T-helper 2 cell treated with Interferon-gamma antibody and Interleukin-4, amounts not matched to agents 5 μg/mL and 100 μg/mL, for 36 hours (primary cell): ENCODE data around the gene CEP170B.
"Not testable (repeated sequence)": the region's sequence is repeated elsewhere in the genome, so short reads cannot be mapped to it uniquely, and the experiment has no call there.

ENCODE experiments used
- DNase-seq: peaks from one replicate; pipeline ENCODE4 v3.0.0; 2021; ENCODE audit warnings: low spot score
- H3K27ac Mint-ChIP-seq: one replicate; pipeline ENCODE4 v1.8.0; 2021; ENCODE audit warnings: mild to moderate bottlenecking, mixed read lengths
- H3K27me3 Mint-ChIP-seq: one replicate; pipeline ENCODE4 v1.8.0; 2021; ENCODE audit warnings: low read depth, mixed read lengths
- H3K36me3 Mint-ChIP-seq: one replicate; pipeline ENCODE4 v1.8.0; 2021; ENCODE audit warnings: low read depth, mixed read lengths
- H3K4me1 Mint-ChIP-seq: one replicate; pipeline ENCODE4 v1.8.0; 2021; ENCODE audit warnings: low read depth, mixed read lengths
- H3K4me3 Mint-ChIP-seq: one replicate; pipeline ENCODE4 v1.8.0; 2022; ENCODE audit warnings: mild to moderate bottlenecking, moderate library complexity, mixed read lengths
- H3K9me3 Mint-ChIP-seq: one replicate; pipeline ENCODE4 v1.8.0; 2021; ENCODE audit warnings: mixed read lengths

CEP170B gene

GRCh38 chr14:104893435-104894207 lies 28.6 kb downstream of the CEP170B start:
- DNase-seq: no peak
- H3K36me3 Mint-ChIP-seq: no peaks in the 10 kb centered on the region
- H3K27me3 Mint-ChIP-seq: no peaks in the 10 kb centered on the region
- peaks cover 2% of the 10 kb centered on the region for H3K4me1 Mint-ChIP-seq
- no peak overlapping the region for H3K27ac Mint-ChIP-seq
- H3K9me3 Mint-ChIP-seq: no peaks in the 10 kb centered on the region
- H3K4me3 Mint-ChIP-seq: no peak overlapping the region

- Mint-ChIP-seq H3K9me3 (no peaks in the 10 kb centered on the region), H3K27ac (no peak overlapping the region), H3K4me3 (no peak overlapping the region), H3K36me3 (no peaks in the 10 kb centered on the region), H3K4me1 (peaks cover 2% of the 10 kb centered on the region), H3K27me3 (no peaks in the 10 kb centered on the region)
- DNase-seq: no peak
These were observed 29.5 kb downstream of the CEP170B start for GRCh38 chr14:104894331-104895206.

GRCh38 chr14:104895207-104895785 lies 30.2 kb downstream of the CEP170B start:
- Mint-ChIP-seq H3K9me3 (no peaks in the 10 kb centered on the region), H3K27me3 (no peaks in the 10 kb centered on the region), H3K4me1 (peaks cover 2% of the 10 kb centered on the region), H3K4me3 (no peak overlapping the region), H3K36me3 (no peaks in the 10 kb centered on the region), H3K27ac (no peak overlapping the region)
- DNase-seq: no peak

GRCh38 chr14:104895786-104896661 lies 31.0 kb downstream of the CEP170B start:
- Mint-ChIP-seq H3K9me3 (no peaks in the 10 kb centered on the region), H3K27ac (no peak overlapping the region), H3K36me3 (no peaks in the 10 kb centered on the region), H3K4me1 (peaks cover 3% of the 10 kb centered on the region), H3K4me3 (no peak overlapping the region), H3K27me3 (peaks cover 1% of the 10 kb centered on the region)
- DNase-seq: no peak

- Mint-ChIP-seq H3K27me3 (peaks cover 6% of the 10 kb centered on the region), H3K27ac (no peak overlapping the region), H3K4me1 (peaks cover 6% of the 10 kb centered on the region), H3K9me3 (no peaks in the 10 kb centered on the region), H3K4me3 (no peak overlapping the region), H3K36me3 (no peaks in the 10 kb centered on the region)
- no peak for DNase-seq
These were observed 32.5 kb downstream of the CEP170B start for GRCh38 chr14:104897330-104898194.

GRCh38 chr14:104898195-104898558 lies 33.1 kb downstream of the CEP170B start:
- H3K9me3 Mint-ChIP-seq: no peaks in the 10 kb centered on the region
- no peak overlapping the region for H3K4me3 Mint-ChIP-seq
- no peak overlapping the region for H3K27ac Mint-ChIP-seq

GRCh38 chr14:104898870-104899510 lies 33.9 kb downstream of the CEP170B start:
- Mint-ChIP-seq H3K4me1 (peaks cover 6% of the 10 kb centered on the region), H3K9me3 (no peaks in the 10 kb centered on the region), H3K27ac (no peak overlapping the region), H3K4me3 (no peak overlapping the region), H3K36me3 (no peaks in the 10 kb centered on the region), H3K27me3 (peaks cover 13% of the 10 kb centered on the region)
- DNase-seq: no peak

More at GRCh38 chr14:104898195-104898558, 33.1 kb downstream of the CEP170B start:
- H3K27me3 Mint-ChIP-seq: peaks cover 7% of the 10 kb centered on the region
- H3K36me3 Mint-ChIP-seq: no peaks in the 10 kb centered on the region
- peaks cover 6% of the 10 kb centered on the region for H3K4me1 Mint-ChIP-seq
- DNase-seq: no peak

- Mint-ChIP-seq H3K27me3 (peaks cover 21% of the 10 kb centered on the region), H3K9me3 (no peaks in the 10 kb centered on the region), H3K4me1 (peaks cover 6% of the 10 kb centered on the region), H3K27ac (no peak overlapping the region), H3K4me3 (no peak overlapping the region), H3K36me3 (no peaks in the 10 kb centered on the region)
- DNase-seq: no peak
These were observed 34.7 kb downstream of the CEP170B start for GRCh38 chr14:104899781-104900180.

- DNase-seq: no peak
- no peak overlapping the region for H3K4me3 Mint-ChIP-seq
- H3K36me3 Mint-ChIP-seq: no peaks in the 10 kb centered on the region
- H3K9me3 Mint-ChIP-seq: no peaks in the 10 kb centered on the region
- peaks cover 23% of the 10 kb centered on the region for H3K27me3 Mint-ChIP-seq
- peaks cover 7% of the 10 kb centered on the region for H3K4me1 Mint-ChIP-seq
- H3K27ac Mint-ChIP-seq: no peak overlapping the region
These were observed 35.8 kb downstream of the CEP170B start for GRCh38 chr14:104900639-104901512.

- no peak for DNase-seq
- H3K4me3 Mint-ChIP-seq: no peak overlapping the region
- H3K9me3 Mint-ChIP-seq: no peaks in the 10 kb centered on the region
- H3K36me3 Mint-ChIP-seq: no peaks in the 10 kb centered on the region
- peaks cover 37% of the 10 kb centered on the region for H3K27me3 Mint-ChIP-seq
- H3K4me1 Mint-ChIP-seq: peaks cover 5% of the 10 kb centered on the region
- H3K27ac Mint-ChIP-seq: no peak overlapping the region
These were observed 38.9 kb downstream of the CEP170B start for GRCh38 chr14:104903990-104904389.

- H3K9me3 Mint-ChIP-seq, H3K36me3 Mint-ChIP-seq, H3K27ac Mint-ChIP-seq, H3K4me1 Mint-ChIP-seq, DNase-seq, H3K4me3 Mint-ChIP-seq: not testable (repeated sequence)
- H3K27me3 Mint-ChIP-seq: peaks cover 39% of the 10 kb centered on the region
These were observed 39.8 kb downstream of the CEP170B start for GRCh38 chr14:104904650-104905578.
